ENCODE results near the gene PROB1.

- TF ChIP-seq CTCF (IDR thresholded peaks at IDR 0.05) (no peak), POLR2A (IDR thresholded peaks at IDR 0.05) (no peak)
These were observed 15.5 kb upstream of the PROB1 start for GRCh38 chr5:139410121-139410992.
